Naive thymus-derived CD4-positive, alpha-beta T cell (primary cell): ENCODE measurements around the gene KIFC1. TPM values are rescaled to one million over a fixed set of nuclear protein-coding genes. Genes with fewer than 3 reads are reported as not detected.
A peak's percentile ranks its signal among the peaks of the same experiment; 100 is the strongest.
"Not testable (repeated sequence)": the region's sequence is repeated elsewhere in the genome, so short reads cannot be mapped to it uniquely, and the experiment has no call there.

Source experiments
- ATAC-seq: fragments of 150-1000 bp; cut with Tn5 transposase; 2 replicates; pipeline ENCODE4 v1.10.0; 2021; ENCODE audit warnings: mild to moderate bottlenecking, moderate library complexity
- CTCF ChIA-PET: fragments of 350-600 bp; sonication (Branson Sonifier 250); formaldehyde crosslinking; loops from one replicate; lab custom pipeline; 2021; ENCODE audit warnings: antibody characterized with exemption; lab: Charles Lee
- POLR2A ChIA-PET: fragments of 350-600 bp; sonication (Branson Sonifier 250); formaldehyde crosslinking; loops from one replicate; lab custom pipeline; 2021; ENCODE audit warnings: antibody characterized with exemption, inconsistent platforms; lab: Charles Lee
- DNase-seq, 9 donors: peaks; one replicate each; pipeline versions ENCODE4 v3.0.0 to v3.0.0-alpha.2; 2020 to 2022; ENCODE audit warnings: mixed read lengths in 1 of 9
- H3K27ac ChIP-seq: one replicate; pipeline ENCODE4 v1.7.0; 2013; ENCODE audit warnings: mild to moderate bottlenecking, low read depth, low read length, moderate library complexity
- H3K27me3 ChIP-seq, 2 donors: one replicate each; pipeline ENCODE4 v1.7.0; 2013; ENCODE audit warnings: low read length in 2 of 2, mild to moderate bottlenecking in 2 of 2, moderate library complexity in 2 of 2; ENCODE audit not compliant: control insufficient read depth in 2 of 2, insufficient read depth in 2 of 2
- H3K36me3 ChIP-seq, 3 experiments: 1 replicate in 2 of 3; 2 replicates in 1 of 3; pipeline ENCODE4 v1.7.0; 2013; ENCODE audit warnings: low read length in 3 of 3, mild to moderate bottlenecking in 3 of 3, moderate library complexity in 1 of 3; ENCODE audit not compliant: insufficient read depth in 3 of 3, control insufficient read depth in 2 of 3
- H3K4me1 ChIP-seq, 2 donors: one replicate each; pipeline ENCODE4 v1.7.0; 2013; ENCODE audit warnings: low read length in 2 of 2, mild to moderate bottlenecking in 2 of 2, moderate library complexity in 1 of 2; ENCODE audit not compliant: control insufficient read depth in 2 of 2, insufficient read depth in 2 of 2
- H3K4me3 ChIP-seq: 2 replicates; pipeline ENCODE4 v1.7.0; 2013; ENCODE audit warnings: mild to moderate bottlenecking, low read length
- H3K9me3 ChIP-seq, 3 experiments: 1 replicate in 2 of 3; 2 replicates in 1 of 3; pipeline ENCODE4 v1.7.0; 2013; ENCODE audit warnings: low read length in 3 of 3; ENCODE audit not compliant: control insufficient read depth in 2 of 3
- H3K27ac Mint-ChIP-seq, 9 donors: one replicate each; pipeline ENCODE4 v1.8.0; 2020 to 2022; ENCODE audit warnings: mixed read lengths in 9 of 9, mild to moderate bottlenecking in 8 of 9, moderate library complexity in 5 of 9, inconsistent platforms in 2 of 9
- H3K27me3 Mint-ChIP-seq, 5 donors: one replicate each; pipeline ENCODE4 v1.8.0; 2021 to 2022; ENCODE audit warnings: mixed read lengths in 5 of 5, mild to moderate bottlenecking in 1 of 5
- H3K36me3 Mint-ChIP-seq, 5 donors: one replicate each; pipeline ENCODE4 v1.8.0; 2020 to 2022; ENCODE audit warnings: mixed read lengths in 5 of 5, mild to moderate bottlenecking in 3 of 5, inconsistent platforms in 1 of 5
- H3K4me1 Mint-ChIP-seq, 7 donors: one replicate each; pipeline ENCODE4 v1.8.0; 2020 to 2022; ENCODE audit warnings: mixed read lengths in 7 of 7, mild to moderate bottlenecking in 3 of 7, inconsistent platforms in 1 of 7
- H3K4me3 Mint-ChIP-seq, 10 donors: one replicate each; pipeline ENCODE4 v1.8.0; 2020 to 2022; ENCODE audit warnings: mild to moderate bottlenecking in 10 of 10, mixed read lengths in 10 of 10, moderate library complexity in 6 of 10, inconsistent platforms in 2 of 10
- H3K9me3 Mint-ChIP-seq, 11 donors: one replicate each; pipeline ENCODE4 v1.8.0; 2020 to 2022; ENCODE audit warnings: mixed read lengths in 11 of 11, mild to moderate bottlenecking in 4 of 11, inconsistent platforms in 1 of 11, moderate library complexity in 1 of 11
- intact Hi-C, 2 donors: fragments of 100-400 bp; cut with micrococcal nuclease; formaldehyde crosslinking; loops; one replicate each; pipeline ENCODE4 v1.15.1; 2023
- polyA plus RNA-seq, 2 donors: library from polyadenylated mRNA; unstranded; fragments of 300-500 nt; fragmentation: Illumina TruSeq; gene quantifications; one replicate each; pipeline ENCODE4 v1.2.3, GENCODE V29; 2021
- total RNA-seq, 6 experiments: library from RNA in 5 of 6; stranded (reverse) in 5 of 6; gene quantifications; 1 replicate in 5 of 6; 2 replicates in 1 of 6; pipeline ENCODE4 v1.2.3 and lab custom pipeline; 2021 to 2026

The KIFC1 gene
- total RNA-seq (10 to 100 TPM in 1 of 5 experiments, 1 to 10 TPM in 3, under 1 TPM in 1; 0.65 to 87.9 (median 1.6) TPM), polyA plus RNA-seq (under 1 TPM; 0.18 to 0.92 TPM), total RNA-seq (lab: John Stamatoyannopoulos, UW) (1.2 reads per million)

- Histone ChIP-seq H3K27me3 (no peaks in the 10 kb centered on the region), H3K27ac (peak within 1 kb of the TSS; percentile 81), H3K4me3 (peak within 1 kb of the TSS; percentile 58), H3K4me1 (peaks cover 13% of the 10 kb centered on the region in 2 donors), H3K9me3 (no peaks in the 10 kb centered on the region), H3K36me3 (no peaks in the 10 kb centered on the region)
- intact Hi-C loops, result loop anchor here (1.0 to 5.0 kb wide), 27 partner anchors 19 to 1264 kb away; partner anchors contain the start of genes BAK1 (in 2 of the 2), CUTA (in 2 of the 2), ITPR3 (in 2 of the 2) and RXRB (in 2 of the 2)
- peaks cover 0 to 19% (median 0%) of the 10 kb centered on the region in 5 donors for H3K36me3 Mint-ChIP-seq
- peaks cover 11 to 47% (median 22%) of the 10 kb centered on the region in 7 donors for H3K4me1 Mint-ChIP-seq
- peak; percentile 92 for ATAC-seq
- H3K27ac Mint-ChIP-seq, result peak within 1 kb of the TSS; percentile 94 to 98 (median 97)
- peak; percentile 94 to 99 (median 99) for DNase-seq
- POLR2A ChIA-PET, result interaction anchor here (0.8 to 2.2 kb wide), 16 partner anchors 17 to 419 kb away, joined by 3 to 12 read pairs (median 6); partner anchors contain the start of genes CUTA, PHF1, RPS18 and VPS52
- H3K9me3 Mint-ChIP-seq, result peaks cover 0 to 3% (median 0%) of the 10 kb centered on the region in 11 donors
- peaks cover 0 to 5% (median 0%) of the 10 kb centered on the region in 5 donors for H3K27me3 Mint-ChIP-seq
- H3K4me3 Mint-ChIP-seq, result peak within 1 kb of the TSS; percentile 82 to 93 (median 85)
- CTCF ChIA-PET, result interaction anchor here (0.6 to 1.1 kb wide), 9 partner anchors 21 to 762 kb away, joined by 3 to 8 read pairs (median 3); partner anchors contain the start of genes PFDN6 and WDR46
Observed at GRCh38 chr6:33391278-33391921, at the start of gene KIFC1. KIFC1 (plus strand) TSS chr6:33391823; CDS start chr6:33391986, 163 bp downstream.

GRCh38 chr6:33343606-33343952, 48.0 kb upstream of the KIFC1 start:
- H3K27me3 Mint-ChIP-seq, H3K4me3 ChIP-seq, H3K36me3 Mint-ChIP-seq, intact Hi-C loops, H3K27me3 ChIP-seq, DNase-seq, H3K9me3 Mint-ChIP-seq, H3K36me3 ChIP-seq, H3K9me3 ChIP-seq, ATAC-seq: not testable (repeated sequence)
- peak overlapping the region; percentile 88 to 99 (median 96) for H3K27ac Mint-ChIP-seq
- peak overlapping the region; percentile 68 to 89 (median 85) for H3K4me3 Mint-ChIP-seq
- ChIA-PET POLR2A (interaction anchor here (0.6 to 3.9 kb wide), 23 partner anchors 8 to 1769 kb away, joined by 3 to 70 read pairs (median 8); partner anchors contain the start of genes B3GALT4, CUTA, LTB and PFDN6), CTCF (interaction anchor here (0.7 to 2.9 kb wide), 8 partner anchors 26 to 350 kb away, joined by 3 to 30 read pairs (median 8); partner anchors contain the start of genes RPS18, SYNGAP1, TAPBP and VPS52)
- H3K4me1 Mint-ChIP-seq, result peaks cover 24 to 63% (median 45%) of the 10 kb centered on the region in 7 donors
- Histone ChIP-seq H3K27ac (peak overlapping the region; percentile 60), H3K4me1 (peaks cover 23 to 33% of the 10 kb centered on the region in 2 donors)

GRCh38 chr6:33343953-33344611, 47.5 kb upstream of the KIFC1 start:
- peak overlapping the region; percentile 60 for H3K27ac ChIP-seq
- Mint-ChIP-seq H3K27ac (peak overlapping the region; percentile 88 to 99 (median 96)), H3K9me3 (peaks cover 0 to 2% (median 0%) of the 10 kb centered on the region in 11 donors), H3K36me3 (no peaks in the 10 kb centered on the region), H3K27me3 (peaks cover 0 to 7% (median 0%) of the 10 kb centered on the region in 5 donors), H3K4me1 (peaks cover 24 to 60% (median 45%) of the 10 kb centered on the region in 7 donors), H3K4me3 (peak overlapping the region; percentile 68 to 89 (median 85))
- H3K4me1 ChIP-seq, result peaks cover 23 to 33% of the 10 kb centered on the region in 2 donors
- H3K36me3 ChIP-seq, result no peaks in the 10 kb centered on the region
- POLR2A ChIA-PET, result interaction anchor here (0.6 to 3.9 kb wide), 31 partner anchors 8 to 1769 kb away, joined by 3 to 70 read pairs (median 6); partner anchors contain the start of genes B3GALT4, CUTA, LTB and PFDN6
- no peaks in the 10 kb centered on the region for H3K9me3 ChIP-seq
- intact Hi-C loops, result loop anchor here (1.0 to 2.0 kb wide), 6 partner anchors 21 to 95 kb away; partner anchors contain the start of genes TAPBP (in 2 of the 2) and CUTA (in 1 of the 2)
- no peaks in the 10 kb centered on the region for H3K27me3 ChIP-seq
- peak in 8 of 9 donors; percentile 29 to 92 (median 86) for DNase-seq
- H3K4me3 ChIP-seq, result peak overlapping the region; percentile 64
- CTCF ChIA-PET, result interaction anchor here (0.7 to 2.9 kb wide), 14 partner anchors 24 to 349 kb away, joined by 3 to 30 read pairs (median 8); partner anchors contain the start of genes CUTA, RPS18, SYNGAP1 and TAPBP
- ATAC-seq, result peak; percentile 85

GRCh38 chr6:33344701-33345697, 46.6 kb upstream of the KIFC1 start:
- ATAC-seq (peak; percentile 60), DNase-seq (peak; percentile 28 to 87 (median 82))
- H3K36me3 ChIP-seq, result no peaks in the 10 kb centered on the region
- H3K4me1 ChIP-seq, result peaks cover 23 to 33% of the 10 kb centered on the region in 2 donors
- H3K27me3 ChIP-seq, result no peaks in the 10 kb centered on the region
- Mint-ChIP-seq H3K4me3 (peak overlapping the region; percentile 68 to 89 (median 86)), H3K27me3 (peaks cover 0 to 7% (median 0%) of the 10 kb centered on the region in 5 donors), H3K27ac (peak overlapping the region; percentile 88 to 99 (median 96)), H3K9me3 (peaks cover 0 to 2% (median 0%) of the 10 kb centered on the region in 11 donors), H3K36me3 (no peaks in the 10 kb centered on the region), H3K4me1 (peaks cover 22 to 54% (median 41%) of the 10 kb centered on the region in 7 donors)
- no peaks in the 10 kb centered on the region for H3K9me3 ChIP-seq
- peak overlapping the region; percentile 60 for H3K27ac ChIP-seq
- ChIA-PET POLR2A (interaction anchor here (0.6 to 3.9 kb wide), 27 partner anchors 9 to 1762 kb away, joined by 3 to 70 read pairs (median 7); partner anchors contain the start of genes B3GALT4, CUTA, LTB and PFDN6), CTCF (interaction anchor here (0.6 to 2.9 kb wide), 23 partner anchors 10 to 1948 kb away, joined by 3 to 30 read pairs (median 4); partner anchors contain the start of genes CUTA, RPS18, SYNGAP1 and TAPBP)
- intact Hi-C loops, result loop anchor here (1.0 to 2.0 kb wide), 13 partner anchors 22 to 227 kb away; partner anchors contain the start of genes KIFC1 (in 2 of the 2), TAPBP (in 2 of the 2), VPS52 (in 2 of the 2) and B3GALT4 (in 1 of the 2)
- H3K4me3 ChIP-seq, result peak overlapping the region; percentile 64

GRCh38 chr6:33346972-33347371, 44.7 kb upstream of the KIFC1 start:
- H3K36me3 Mint-ChIP-seq, H3K36me3 ChIP-seq, intact Hi-C loops, H3K27me3 ChIP-seq, H3K4me3 ChIP-seq, H3K9me3 ChIP-seq, H3K27ac ChIP-seq, H3K9me3 Mint-ChIP-seq, DNase-seq, ATAC-seq, H3K27me3 Mint-ChIP-seq: not testable (repeated sequence)
- Mint-ChIP-seq H3K27ac (peak overlapping the region in 6 of 9 donors; percentile 54 to 80 (median 64)), H3K4me1 (peaks cover 14 to 47% (median 36%) of the 10 kb centered on the region in 7 donors), H3K4me3 (peak overlapping the region in 1 of 10 donors; percentile 26)
- H3K4me1 ChIP-seq, result peaks cover 21 to 32% of the 10 kb centered on the region in 2 donors
- POLR2A ChIA-PET, result interaction anchor here (1.5 to 3.9 kb wide), 3 partner anchors 35 to 76 kb away, joined by 4 to 47 read pairs (median 8); partner anchors contain the start of genes RPS18, TAPBP and VPS52
- CTCF ChIA-PET, result interaction anchor here (0.6 to 1.1 kb wide), 2 partner anchors 30 to 46 kb away, joined by 3 read pairs; no protein-coding TSS in a partner anchor
